NCI-H1417 (cell line): ENCODE results near the gene TBC1D2B.
A peak's percentile ranks its signal among the peaks of the same experiment; 100 is the strongest.

Experiments used
- DNase-seq, 3 experiments: peaks; one replicate each; lab custom pipeline; 2025; lab: John Stamatoyannopoulos, UW

Gene TBC1D2B

GRCh38 chr15:78072080-78072892 lies 5.2 kb downstream of the TBC1D2B start:
- DNase-seq: no peak

DNA sequence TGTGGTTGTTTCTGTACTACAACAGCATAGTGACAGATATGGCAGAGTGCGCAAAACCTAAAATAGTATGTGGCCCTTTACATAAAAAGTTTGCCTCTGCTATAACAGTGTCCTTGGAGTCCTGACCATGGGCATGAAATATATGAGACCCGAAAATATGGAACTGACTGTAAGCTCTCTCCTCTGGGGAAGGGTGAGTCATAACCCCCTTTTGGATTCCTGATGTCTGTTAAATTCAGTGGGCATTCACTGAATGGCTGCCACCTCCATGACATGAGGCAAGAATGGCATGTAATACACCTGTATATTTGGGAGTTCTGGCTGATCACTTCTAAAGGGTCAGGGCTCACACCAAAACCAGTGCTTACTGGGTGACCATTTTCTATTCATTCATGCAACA lies 6.1 kb downstream of the TBC1D2B start:
- DNase-seq: no peak

- DNase-seq: no peak
Observed at GRCh38 chr15:78070049-78070700, 7.3 kb downstream of the TBC1D2B start.

- no peak for DNase-seq
Observed at GRCh38 chr15:78069462-78070029, 8.0 kb downstream of the TBC1D2B start.

- no peak for DNase-seq
Observed at GRCh38 chr15:78069052-78069414, 8.5 kb downstream of the TBC1D2B start.

GRCh38 chr15:78067328-78068228 lies 9.9 kb downstream of the TBC1D2B start:
- DNase-seq: no peak

DNA sequence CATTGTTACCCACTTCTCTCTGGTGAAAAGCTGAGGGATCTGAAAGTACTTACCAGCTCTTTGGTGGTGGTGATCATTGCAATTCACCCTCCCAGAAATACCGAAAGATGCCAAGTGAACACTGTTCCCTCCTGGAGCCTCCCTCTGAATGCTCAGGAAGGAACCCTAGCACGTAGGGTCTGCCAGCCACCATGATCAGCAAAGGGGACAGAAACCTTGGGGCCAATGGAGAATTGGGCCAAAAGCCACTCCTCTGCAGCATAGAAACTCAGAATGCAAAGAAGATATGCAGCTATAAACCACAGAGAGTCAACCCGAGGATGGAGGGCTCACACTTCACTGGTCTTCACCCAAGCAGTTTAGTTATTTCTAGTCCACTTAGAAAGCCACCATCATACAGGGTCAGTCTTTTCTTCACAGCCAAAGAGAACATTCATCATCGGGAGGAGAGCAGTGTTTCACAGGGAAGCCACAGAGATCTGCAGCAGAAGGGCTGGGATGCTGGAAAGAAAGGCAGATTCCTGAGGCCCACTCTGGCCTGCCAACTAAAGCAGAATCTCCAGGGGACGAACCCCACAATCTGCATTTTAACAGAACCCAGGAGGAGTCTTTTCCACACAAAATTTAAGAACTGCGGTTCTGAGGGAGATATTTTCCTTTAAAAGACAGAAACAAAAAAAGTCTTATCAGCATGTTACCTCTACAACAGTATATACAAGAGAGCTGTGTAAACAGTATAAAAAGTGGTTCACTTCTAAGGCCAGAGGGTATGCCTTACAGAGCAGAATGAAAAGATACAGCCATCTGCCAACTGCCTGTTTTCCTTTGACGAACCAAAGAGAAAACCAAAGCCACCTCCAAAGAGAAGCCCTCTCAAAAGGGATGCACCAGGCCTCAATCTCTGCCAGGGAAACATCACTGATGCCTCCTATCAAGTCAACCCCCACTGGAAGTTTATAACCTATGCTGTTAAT lies 11.3 kb downstream of the TBC1D2B start:
- DNase-seq: no peak

DNA sequence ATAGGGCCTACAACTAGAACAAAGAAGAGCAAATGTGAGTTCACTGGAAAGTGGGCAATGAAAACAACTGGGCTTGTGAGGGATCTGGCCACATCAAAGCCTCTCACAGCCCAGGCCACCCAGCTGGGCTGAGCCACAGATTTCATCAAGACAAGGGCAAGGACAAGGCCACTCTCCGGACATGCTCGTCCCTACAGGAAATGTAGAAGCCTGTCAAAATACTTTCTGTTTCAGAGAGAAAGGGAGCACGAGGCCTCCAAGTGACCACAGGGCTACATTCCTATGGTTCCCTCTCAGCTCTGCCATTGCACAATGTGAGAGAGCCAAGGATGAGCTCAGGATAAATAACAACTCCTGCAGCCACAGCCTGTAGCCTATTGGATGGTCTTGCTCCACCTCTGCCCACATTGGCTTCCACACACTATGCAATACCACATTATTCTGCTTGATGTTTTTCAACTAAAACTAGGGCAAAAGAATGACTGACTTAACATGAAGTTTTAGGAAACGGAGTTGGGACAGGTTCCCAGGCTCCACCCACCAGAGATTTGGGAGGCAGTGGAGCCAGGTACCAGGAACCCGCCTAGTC lies 12.1 kb downstream of the TBC1D2B start:
- DNase-seq: no peak

DNA sequence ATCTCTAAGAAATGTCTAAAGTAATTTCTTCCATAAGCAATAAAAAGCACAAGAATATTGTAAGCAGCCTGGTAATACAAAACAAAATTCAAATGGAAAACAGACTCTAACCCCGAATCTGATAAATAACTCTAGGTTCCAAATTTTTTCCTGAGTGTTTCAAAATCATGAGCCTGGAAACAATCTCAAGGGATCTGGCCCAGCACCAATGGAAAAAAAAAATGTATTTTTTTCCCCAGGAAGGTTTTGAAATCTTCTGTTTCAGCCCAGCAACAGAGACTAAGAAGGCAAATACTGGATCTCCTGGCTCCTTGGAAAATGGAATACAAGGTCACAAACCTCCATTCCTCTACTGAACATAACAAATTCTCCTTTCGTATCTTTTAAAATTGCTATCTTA lies 13.0 kb downstream of the TBC1D2B start:
- DNase-seq: no peak

- DNase-seq: no peak
Observed at GRCh38 chr15:78063970-78064385, 13.5 kb downstream of the TBC1D2B start.

- no peak for DNase-seq
Observed at GRCh38 chr15:78063217-78063616, 14.3 kb downstream of the TBC1D2B start.

DNA sequence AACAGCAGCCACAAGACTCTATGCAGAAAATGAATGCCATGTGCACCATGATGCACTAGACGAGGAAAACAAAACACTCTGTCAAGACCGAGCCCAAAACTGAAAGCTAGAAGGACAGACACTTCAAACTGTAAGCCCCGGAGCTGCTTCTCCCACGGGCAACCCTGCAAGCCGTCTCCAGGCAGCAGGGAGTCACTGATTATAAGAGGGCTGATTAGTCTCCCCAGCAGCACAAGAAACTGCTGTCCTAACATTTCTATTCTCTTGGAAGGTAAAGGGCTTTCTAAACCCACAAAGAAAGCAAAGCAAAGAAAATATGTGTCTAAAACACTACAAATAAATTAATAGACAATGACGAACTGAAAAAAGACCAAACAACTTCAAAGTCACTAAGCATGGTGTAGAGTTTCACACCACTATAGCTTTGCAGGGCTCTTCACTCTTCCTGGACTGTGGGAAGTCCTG lies 15.5 kb downstream of the TBC1D2B start:
- DNase-seq: peak; percentile 13 to 78 (median 46)

GRCh38 chr15:78060232-78060631 lies 17.3 kb downstream of the TBC1D2B start:
- DNase-seq: no peak

DNA sequence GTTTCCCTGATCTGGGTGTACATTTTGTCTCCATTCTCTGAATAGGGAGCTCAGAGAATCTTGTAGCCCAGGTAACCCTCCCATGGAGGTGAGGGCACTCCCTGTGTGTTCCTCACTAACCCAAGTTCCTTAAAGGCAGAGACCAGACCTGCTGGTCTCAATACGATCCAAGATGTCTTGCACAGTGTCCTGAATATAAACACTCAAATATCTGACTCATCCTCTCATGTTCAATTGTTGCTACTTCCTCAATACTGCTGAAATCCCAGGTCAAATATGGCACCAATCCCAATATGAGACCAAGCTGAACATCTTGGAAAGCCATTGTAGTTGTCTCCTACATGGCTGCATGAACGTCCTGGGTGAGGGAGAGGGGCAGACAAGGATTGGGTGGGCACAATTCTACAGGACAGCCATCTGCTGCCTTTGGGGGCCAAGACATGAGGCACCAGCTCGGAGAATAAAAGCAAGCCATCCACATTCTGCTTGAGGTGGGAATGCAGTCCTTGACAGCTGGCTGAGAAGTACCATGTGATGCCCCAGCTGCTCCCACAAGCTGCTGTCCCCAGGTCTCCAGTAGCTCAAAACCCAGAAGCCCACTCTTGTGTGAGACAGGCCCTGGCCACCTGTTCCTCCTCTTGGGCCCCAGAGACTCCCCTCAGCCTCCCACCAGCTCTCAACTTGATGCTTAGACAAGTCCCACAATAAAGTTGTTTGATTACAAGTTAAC lies 18.2 kb downstream of the TBC1D2B start:
- no peak for DNase-seq

DNA sequence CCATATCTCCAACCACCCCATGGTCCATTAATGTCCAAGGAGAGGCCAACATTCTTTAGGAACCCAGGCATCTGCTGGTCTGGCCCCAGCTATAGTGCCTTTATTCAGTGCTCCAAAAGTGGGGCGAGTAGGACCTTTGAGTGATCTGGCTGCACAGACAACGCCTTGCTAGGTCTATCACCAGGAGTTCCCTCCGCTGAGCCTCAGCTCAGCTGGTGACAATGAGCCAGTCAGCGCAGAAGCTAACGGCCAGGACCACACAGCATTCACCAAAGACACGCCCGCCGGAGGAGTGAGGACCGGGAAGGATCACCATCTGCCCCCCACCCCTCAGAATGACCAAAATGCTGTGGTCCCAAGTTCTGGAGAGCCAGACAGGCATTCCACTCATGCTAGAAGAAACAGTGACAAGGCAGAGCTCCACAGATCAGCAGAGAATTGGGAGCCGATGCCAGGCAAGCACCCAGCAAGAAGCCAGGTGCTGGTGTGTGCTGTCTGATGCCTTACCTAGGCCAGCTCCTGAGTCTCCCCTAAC lies 19.0 kb downstream of the TBC1D2B start:
- DNase-seq: no peak

- no peak for DNase-seq
Observed at GRCh38 chr15:78057803-78058202, 19.7 kb downstream of the TBC1D2B start.

DNA sequence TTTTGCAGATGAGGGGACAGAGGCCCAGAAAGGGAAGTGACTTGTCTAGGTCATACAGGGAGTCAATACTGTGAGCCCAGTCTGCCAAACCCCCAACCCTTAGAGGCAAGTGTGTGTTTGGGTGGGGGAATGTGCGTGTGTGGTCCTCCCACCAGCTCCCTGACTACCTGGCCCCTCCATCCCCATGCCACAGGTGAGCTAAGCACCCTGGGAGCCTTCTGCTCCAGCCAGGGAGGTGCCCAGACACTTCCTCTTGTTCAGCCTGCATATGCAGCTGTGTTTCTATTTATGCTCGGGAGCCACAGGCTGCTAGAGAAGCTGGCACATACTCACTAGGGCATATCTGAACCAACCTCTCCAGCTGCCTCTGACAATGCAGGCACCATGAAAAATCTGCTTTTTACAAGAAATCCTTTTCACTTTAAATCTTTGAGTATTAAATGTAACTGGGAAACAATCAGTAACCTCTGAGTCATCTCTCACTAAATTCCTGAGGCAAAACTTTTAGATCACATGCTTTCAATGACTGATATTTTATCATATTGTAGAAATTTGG lies 20.7 kb downstream of the TBC1D2B start:
- DNase-seq: peak in 1 of 3 experiments; percentile 33

GRCh38 chr15:78055919-78056713 lies 21.4 kb downstream of the TBC1D2B start:
- no peak for DNase-seq
